ENCODE measurements around the gene RASGEF1C. TPM values are rescaled to one million over a fixed set of nuclear protein-coding genes. Genes with fewer than 3 reads are reported as not detected.

RASGEF1C gene
- total and polyA plus RNA-seq, 8 donors: 0.09 to 0.38 TPM; not detected in 6

GRCh38 chr5:180208038-180208434, 975 bp downstream of the RASGEF1C start:
- ATAC-seq (peak in 2 of 4 donors; percentile 21 to 26), FAIRE-seq (no peak), DNase-seq (peak in 1 of 6 donors; percentile 53)
- Histone ChIP-seq H3K9me3 (no peaks in the 10 kb centered on the region), H3K27ac (no peak overlapping the region), H3K36me3 (no peaks in the 10 kb centered on the region), H3K4me3 (peak overlapping the region in 2 of 4 donors; percentile 39 to 47), H3K4me1 (peaks cover 6 to 8% (median 7%) of the 10 kb centered on the region in 3 donors), H3K27me3 (no peaks in the 10 kb centered on the region)
- TF ChIP-seq, protein P1, sequence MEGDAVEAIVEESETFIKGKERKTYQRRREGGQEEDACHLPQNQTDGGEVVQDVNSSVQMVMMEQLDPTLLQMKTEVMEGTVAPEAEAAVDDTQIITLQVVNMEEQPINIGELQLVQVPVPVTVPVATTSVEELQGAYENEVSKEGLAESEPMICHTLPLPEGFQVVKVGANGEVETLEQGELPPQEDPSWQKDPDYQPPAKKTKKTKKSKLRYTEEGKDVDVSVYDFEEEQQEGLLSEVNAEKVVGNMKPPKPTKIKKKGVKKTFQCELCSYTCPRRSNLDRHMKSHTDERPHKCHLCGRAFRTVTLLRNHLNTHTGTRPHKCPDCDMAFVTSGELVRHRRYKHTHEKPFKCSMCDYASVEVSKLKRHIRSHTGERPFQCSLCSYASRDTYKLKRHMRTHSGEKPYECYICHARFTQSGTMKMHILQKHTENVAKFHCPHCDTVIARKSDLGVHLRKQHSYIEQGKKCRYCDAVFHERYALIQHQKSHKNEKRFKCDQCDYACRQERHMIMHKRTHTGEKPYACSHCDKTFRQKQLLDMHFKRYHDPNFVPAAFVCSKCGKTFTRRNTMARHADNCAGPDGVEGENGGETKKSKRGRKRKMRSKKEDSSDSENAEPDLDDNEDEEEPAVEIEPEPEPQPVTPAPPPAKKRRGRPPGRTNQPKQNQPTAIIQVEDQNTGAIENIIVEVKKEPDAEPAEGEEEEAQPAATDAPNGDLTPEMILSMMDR (IDR thresholded peaks at IDR 0.05): no peak
- intact Hi-C loops (cut with DNase I): no loop called here
- 18 to 29% methylated on average over 14 of the region's 14 CpGs for WGBS, 2 donors

DNA sequence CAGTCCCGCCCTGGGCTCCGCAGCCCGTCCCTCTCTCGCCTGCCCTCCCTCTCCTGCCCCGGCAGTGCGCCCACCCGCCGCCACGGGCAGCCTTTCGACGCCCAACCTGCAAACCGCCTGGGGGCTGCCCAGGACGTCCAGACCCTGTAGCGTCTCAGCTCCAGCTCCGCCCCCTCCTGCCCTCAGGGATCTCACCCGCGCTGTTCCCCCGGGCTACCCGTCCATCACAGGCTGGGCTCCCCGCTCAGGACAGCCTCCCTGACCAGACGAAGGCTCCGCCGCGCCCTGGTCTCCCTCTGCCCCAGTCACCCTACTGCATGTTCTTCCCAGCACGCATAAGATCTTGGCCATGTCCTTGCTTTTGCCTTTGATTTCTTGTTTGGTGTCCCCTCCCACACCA, 1.4 kb downstream of the RASGEF1C start:
- Histone ChIP-seq H3K36me3 (no peaks in the 10 kb centered on the region), H3K9me3 (no peaks in the 10 kb centered on the region), H3K4me1 (peaks cover 6 to 8% (median 7%) of the 10 kb centered on the region in 3 donors), H3K27ac (no peak overlapping the region), H3K27me3 (no peaks in the 10 kb centered on the region), H3K4me3 (no peak overlapping the region)
- DNase-seq: peak in 1 of 6 donors; percentile 68
- no peak for ATAC-seq
- intact Hi-C loops (cut with DNase I): no loop called here
- TF ChIP-seq, protein P1 (IDR thresholded peaks at IDR 0.05): no peak
- 39 to 47% methylated on average over 15 to 25 of the region's 25 CpGs for WGBS, 2 donors
- no peak for FAIRE-seq

GRCh38 chr5:180206993-180207392, 2.0 kb downstream of the RASGEF1C start:
- DNase-seq (no peak), ATAC-seq (no peak), FAIRE-seq (no peak)
- H3K4me3 ChIP-seq: no peak overlapping the region
- TF ChIP-seq, protein P1 (IDR thresholded peaks at IDR 0.05): no peak
- no peaks in the 10 kb centered on the region for H3K36me3 ChIP-seq
- H3K4me1 ChIP-seq: peaks cover 6 to 8% (median 7%) of the 10 kb centered on the region in 3 donors
- H3K9me3 ChIP-seq: no peaks in the 10 kb centered on the region
- 84 to 89% methylated on average over 11 of the region's 11 CpGs for WGBS, 2 donors
- H3K27me3 ChIP-seq: no peaks in the 10 kb centered on the region
- intact Hi-C loops (cut with DNase I): no loop called here
- H3K27ac ChIP-seq: no peak overlapping the region

- 76 to 92% methylated on average over 1 of the region's 1 CpG for WGBS, 2 donors
Observed at GRCh38 chr5:180205916-180206315, 3.1 kb downstream of the RASGEF1C start.

DNA sequence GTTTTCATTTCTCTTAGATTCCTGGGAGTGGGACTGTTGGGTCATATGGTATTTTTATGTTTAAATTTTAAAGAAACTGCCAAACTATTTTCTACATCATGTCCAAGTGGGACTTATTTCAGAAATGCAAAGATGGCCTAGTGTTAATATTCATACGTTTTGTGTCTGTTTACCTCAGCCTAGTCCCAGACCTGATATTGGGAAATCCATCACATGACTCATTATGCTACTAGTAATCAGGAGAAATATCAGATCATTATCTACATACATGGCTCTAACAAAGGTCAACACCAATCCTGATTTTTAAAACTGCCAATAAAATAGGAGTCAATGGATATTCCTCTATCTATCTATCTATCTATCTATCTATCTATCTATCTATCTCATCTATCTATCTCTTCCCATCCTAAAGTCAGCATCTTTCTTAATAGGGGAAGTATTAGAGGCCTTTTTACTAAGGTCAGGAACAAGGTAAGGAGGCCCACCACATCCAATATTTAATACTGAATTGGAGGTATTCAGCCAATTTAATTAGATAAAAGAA, 4.7 kb downstream of the RASGEF1C start:
- H3K27ac ChIP-seq: no peak overlapping the region
- 70 to 77% methylated on average over 1 of the region's 1 CpG for WGBS, 2 donors
- H3K9me3 ChIP-seq: no peaks in the 10 kb centered on the region
- intact Hi-C loops (cut with DNase I): no loop called here
- ATAC-seq: no peak
- TF ChIP-seq, protein P1 (IDR thresholded peaks at IDR 0.05): no peak
- no peak for FAIRE-seq
- H3K4me3 ChIP-seq: no peak overlapping the region
- H3K27me3 ChIP-seq: no peaks in the 10 kb centered on the region
- peaks cover 6 to 8% (median 7%) of the 10 kb centered on the region in 3 donors for H3K4me1 ChIP-seq
- no peaks in the 10 kb centered on the region for H3K36me3 ChIP-seq
- DNase-seq: no peak

More at GRCh38 chr5:180205916-180206315, 3.1 kb downstream of the RASGEF1C start:
- TF ChIP-seq, protein P1 (IDR thresholded peaks at IDR 0.05): no peak
- DNase-seq: no peak
- H3K36me3 ChIP-seq: no peaks in the 10 kb centered on the region
- intact Hi-C loops (cut with DNase I): no loop called here
- H3K27ac ChIP-seq: no peak overlapping the region
- no peak for ATAC-seq
- FAIRE-seq: no peak
- peaks cover 6 to 8% (median 7%) of the 10 kb centered on the region in 3 donors for H3K4me1 ChIP-seq
- no peaks in the 10 kb centered on the region for H3K27me3 ChIP-seq
- no peak overlapping the region for H3K4me3 ChIP-seq
- no peaks in the 10 kb centered on the region for H3K9me3 ChIP-seq
